ENCODE data around the gene SMOC2.

- TF ChIP-seq, protein P1, sequence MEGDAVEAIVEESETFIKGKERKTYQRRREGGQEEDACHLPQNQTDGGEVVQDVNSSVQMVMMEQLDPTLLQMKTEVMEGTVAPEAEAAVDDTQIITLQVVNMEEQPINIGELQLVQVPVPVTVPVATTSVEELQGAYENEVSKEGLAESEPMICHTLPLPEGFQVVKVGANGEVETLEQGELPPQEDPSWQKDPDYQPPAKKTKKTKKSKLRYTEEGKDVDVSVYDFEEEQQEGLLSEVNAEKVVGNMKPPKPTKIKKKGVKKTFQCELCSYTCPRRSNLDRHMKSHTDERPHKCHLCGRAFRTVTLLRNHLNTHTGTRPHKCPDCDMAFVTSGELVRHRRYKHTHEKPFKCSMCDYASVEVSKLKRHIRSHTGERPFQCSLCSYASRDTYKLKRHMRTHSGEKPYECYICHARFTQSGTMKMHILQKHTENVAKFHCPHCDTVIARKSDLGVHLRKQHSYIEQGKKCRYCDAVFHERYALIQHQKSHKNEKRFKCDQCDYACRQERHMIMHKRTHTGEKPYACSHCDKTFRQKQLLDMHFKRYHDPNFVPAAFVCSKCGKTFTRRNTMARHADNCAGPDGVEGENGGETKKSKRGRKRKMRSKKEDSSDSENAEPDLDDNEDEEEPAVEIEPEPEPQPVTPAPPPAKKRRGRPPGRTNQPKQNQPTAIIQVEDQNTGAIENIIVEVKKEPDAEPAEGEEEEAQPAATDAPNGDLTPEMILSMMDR (IDR thresholded peaks at IDR 0.05; ENCODE audit: poor library complexity, severe bottlenecking) = no peak
- no peak for TF ChIP-seq EZH2 (IDR thresholded peaks at IDR 0.05; ENCODE audit: borderline replicate concordance, insufficient read depth, low read length, poor library complexity, severe bottlenecking)
These were observed 268.0 kb downstream of the SMOC2 start for GRCh38 chr6:168708984-168709383.
